ENCODE data around the gene SLIRP. TPM values are rescaled to one million over a fixed set of nuclear protein-coding genes. Genes with fewer than 3 reads are reported as not detected.
A peak's percentile ranks its signal among the peaks of the same experiment; 100 is the strongest.

The SLIRP gene
- total RNA-seq, 1 experiment from 2014 or later, result 137 TPM

- CTCF ChIA-PET, result interaction anchor here (0.6 to 0.7 kb wide), 3 partner anchors 37 to 108 kb away, joined by 3 to 7 read pairs (median 3); no protein-coding TSS in a partner anchor
- no peaks in the 10 kb centered on the region for H3K27me3 Mint-ChIP-seq (ENCODE audit: unreplicated experiment)
- H3K36me3 Mint-ChIP-seq (ENCODE audit: insufficient read depth, unreplicated experiment), result peaks cover 21% of the 10 kb centered on the region
- intact Hi-C loops (cut with micrococcal nuclease; ENCODE audit: unreplicated experiment), result no loop called here
- no peaks in the 10 kb centered on the region for H3K9me3 Mint-ChIP-seq (ENCODE audit: low read depth, unreplicated experiment)
- no peak overlapping the region for H3K27ac Mint-ChIP-seq (ENCODE audit: unreplicated experiment)
- no peak for TF ChIP-seq CTCF (IDR thresholded peaks at IDR 0.05; ENCODE audit: unreplicated experiment)
- no peak overlapping the region for H3K4me3 Mint-ChIP-seq (ENCODE audit: low read depth, unreplicated experiment)
- no peak for DNase-seq
- peaks cover 27% of the 10 kb centered on the region for H3K4me1 Mint-ChIP-seq (ENCODE audit: low read depth, unreplicated experiment)
- BruUV-seq (replicated peaks), result no TSS peak
Measured at GRCh38 chr14:77681196-77682157, 26.4 kb upstream of the SLIRP start.

- peaks cover 19% of the 10 kb centered on the region for H3K36me3 Mint-ChIP-seq (ENCODE audit: insufficient read depth, unreplicated experiment)
- H3K4me3 Mint-ChIP-seq (ENCODE audit: low read depth, unreplicated experiment), result no peak overlapping the region
- H3K27me3 Mint-ChIP-seq (ENCODE audit: unreplicated experiment), result no peaks in the 10 kb centered on the region
- peak overlapping the region; percentile 24 for H3K27ac Mint-ChIP-seq (ENCODE audit: unreplicated experiment)
- BruUV-seq (replicated peaks), result no TSS peak
- no peak for TF ChIP-seq CTCF (IDR thresholded peaks at IDR 0.05; ENCODE audit: unreplicated experiment)
- DNase-seq, result no peak
- no peaks in the 10 kb centered on the region for H3K9me3 Mint-ChIP-seq (ENCODE audit: low read depth, unreplicated experiment)
- intact Hi-C loops (cut with micrococcal nuclease; ENCODE audit: unreplicated experiment), result no loop called here
- CTCF ChIA-PET, result interaction anchor here (0.6 to 0.7 kb wide), 3 partner anchors 36 to 107 kb away, joined by 3 to 7 read pairs (median 3); no protein-coding TSS in a partner anchor
- peaks cover 27% of the 10 kb centered on the region for H3K4me1 Mint-ChIP-seq (ENCODE audit: low read depth, unreplicated experiment)
Measured at GRCh38 chr14:77682158-77682553, 25.7 kb upstream of the SLIRP start.

GRCh38 chr14:77691259-77691658 is 16.6 kb upstream of the SLIRP start:
- no peak overlapping the region for H3K4me3 Mint-ChIP-seq (ENCODE audit: low read depth, unreplicated experiment)
- no peak for DNase-seq
- H3K4me1 Mint-ChIP-seq (ENCODE audit: low read depth, unreplicated experiment), result no peaks in the 10 kb centered on the region
- CTCF ChIA-PET, result no interaction called here
- H3K9me3 Mint-ChIP-seq (ENCODE audit: low read depth, unreplicated experiment), result no peaks in the 10 kb centered on the region
- intact Hi-C loops (cut with micrococcal nuclease; ENCODE audit: unreplicated experiment), result no loop called here
- no peak for TF ChIP-seq CTCF (IDR thresholded peaks at IDR 0.05; ENCODE audit: unreplicated experiment)
- H3K27me3 Mint-ChIP-seq (ENCODE audit: unreplicated experiment), result no peaks in the 10 kb centered on the region
- H3K36me3 Mint-ChIP-seq (ENCODE audit: insufficient read depth, unreplicated experiment), result no peaks in the 10 kb centered on the region
- no TSS peak for BruUV-seq (replicated peaks)
- no peak overlapping the region for H3K27ac Mint-ChIP-seq (ENCODE audit: unreplicated experiment)

GRCh38 chr14:77707355-77707723 is 564 bp upstream of the SLIRP start:
- Mint-ChIP-seq H3K27me3 (ENCODE audit: unreplicated experiment) (no peaks in the 10 kb centered on the region), H3K9me3 (ENCODE audit: low read depth, unreplicated experiment) (no peaks in the 10 kb centered on the region), H3K36me3 (ENCODE audit: insufficient read depth, unreplicated experiment) (peaks cover 32% of the 10 kb centered on the region), H3K4me1 (ENCODE audit: low read depth, unreplicated experiment) (peaks cover 19% of the 10 kb centered on the region), H3K27ac (ENCODE audit: unreplicated experiment) (peak overlapping the region; percentile 85), H3K4me3 (ENCODE audit: low read depth, unreplicated experiment) (peak overlapping the region; percentile 91)
- intact Hi-C loops (cut with micrococcal nuclease; ENCODE audit: unreplicated experiment), result loop anchor here (2.0 to 5.0 kb wide), 3 partner anchors 50 to 249 kb away; partner anchors contain the start of gene AHSA1
- peak; percentile 19 for TF ChIP-seq CTCF (IDR thresholded peaks at IDR 0.05; ENCODE audit: unreplicated experiment)
- CTCF ChIA-PET, result interaction anchor here (0.5 kb wide), 1 partner anchor 1794 kb away, joined by 3 read pairs; no protein-coding TSS in a partner anchor
- DNase-seq, result peak; percentile 16
- TSS peak; percentile 72 for BruUV-seq (replicated peaks)

All from Calu3 (cell line).